ENCODE measurements around the gene TMEM256.

The TMEM256 gene

DNA sequence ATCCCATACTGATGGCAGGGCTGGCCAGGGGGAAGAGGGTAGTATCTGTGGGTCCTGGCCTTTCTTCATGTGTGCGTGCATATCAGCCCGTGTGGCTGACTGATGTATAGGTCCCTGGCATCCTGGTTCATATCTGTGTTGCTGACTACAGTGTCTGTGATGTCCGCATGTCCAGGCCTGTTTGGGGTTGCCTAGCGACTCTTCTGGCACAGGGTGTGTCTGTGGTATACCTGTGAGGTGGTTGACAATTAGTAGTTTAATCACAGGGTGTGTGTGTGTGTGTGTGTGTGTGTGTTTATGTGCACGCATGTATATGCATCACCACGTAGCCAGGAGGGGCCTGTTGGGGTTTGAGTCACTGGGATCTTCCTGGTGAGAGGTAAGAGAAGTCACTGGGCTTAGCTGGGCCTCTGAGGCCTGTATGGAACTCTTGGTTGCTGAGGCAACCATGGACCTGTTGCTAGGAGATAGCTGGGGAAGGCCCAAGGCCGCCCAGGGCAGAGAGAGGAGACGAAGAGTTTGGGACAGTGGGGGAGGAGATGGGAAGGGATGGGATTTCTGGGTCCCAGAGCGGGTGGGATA, 49.5 kb downstream of the TMEM256 start:
- TF ChIP-seq, protein P1, sequence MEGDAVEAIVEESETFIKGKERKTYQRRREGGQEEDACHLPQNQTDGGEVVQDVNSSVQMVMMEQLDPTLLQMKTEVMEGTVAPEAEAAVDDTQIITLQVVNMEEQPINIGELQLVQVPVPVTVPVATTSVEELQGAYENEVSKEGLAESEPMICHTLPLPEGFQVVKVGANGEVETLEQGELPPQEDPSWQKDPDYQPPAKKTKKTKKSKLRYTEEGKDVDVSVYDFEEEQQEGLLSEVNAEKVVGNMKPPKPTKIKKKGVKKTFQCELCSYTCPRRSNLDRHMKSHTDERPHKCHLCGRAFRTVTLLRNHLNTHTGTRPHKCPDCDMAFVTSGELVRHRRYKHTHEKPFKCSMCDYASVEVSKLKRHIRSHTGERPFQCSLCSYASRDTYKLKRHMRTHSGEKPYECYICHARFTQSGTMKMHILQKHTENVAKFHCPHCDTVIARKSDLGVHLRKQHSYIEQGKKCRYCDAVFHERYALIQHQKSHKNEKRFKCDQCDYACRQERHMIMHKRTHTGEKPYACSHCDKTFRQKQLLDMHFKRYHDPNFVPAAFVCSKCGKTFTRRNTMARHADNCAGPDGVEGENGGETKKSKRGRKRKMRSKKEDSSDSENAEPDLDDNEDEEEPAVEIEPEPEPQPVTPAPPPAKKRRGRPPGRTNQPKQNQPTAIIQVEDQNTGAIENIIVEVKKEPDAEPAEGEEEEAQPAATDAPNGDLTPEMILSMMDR (IDR thresholded peaks at IDR 0.05; ENCODE audit: low read depth, low read length, missing control alignments), result no peak
- Histone ChIP-seq H3K4me3 (ENCODE audit: low read depth, low read length) (no peak overlapping the region), H3K36me3 (replicated peaks) (no peaks in the 10 kb centered on the region), H3K27ac (no peak overlapping the region), H3K27me3 (replicated peaks) (no peaks in the 10 kb centered on the region)
- DNase-seq, result peak; percentile 55
- in situ Hi-C loops (cut with HindIII; ENCODE audit: low pct_ligation_motif_present, low sequenced_read_pairs), result no loop called here

All from brain microvascular endothelial cell (primary cell).